Measurements from ENCODE around the gene PRSS23.

GRCh38 chr11:86784241-86784681 lies 16.1 kb upstream of the PRSS23 start:
- TF ChIP-seq CTCF (IDR thresholded peaks at IDR 0.05; ENCODE audit: low read depth, low read length) (no peak), MYC (IDR thresholded peaks at IDR 0.05; ENCODE audit: low read depth, low read length) (no peak), POLR2A (IDR thresholded peaks at IDR 0.05; ENCODE audit: extremely low read depth, insufficient read length) (no peak), MAX (IDR thresholded peaks at IDR 0.05; ENCODE audit: low read depth, low read length) (no peak)
